Embryonic facial prominence (tissue), 1 donor: ENCODE data around the gene HECA.
"Not testable (repeated sequence)": the region's sequence is repeated elsewhere in the genome, so short reads cannot be mapped to it uniquely, and the experiment has no call there.

Source experiments
- DNase-seq: peaks from one replicate; pipeline ENCODE4 v3.0.0-alpha.2; 2016; ENCODE audit errors: extremely low spot score

The HECA gene

DNA sequence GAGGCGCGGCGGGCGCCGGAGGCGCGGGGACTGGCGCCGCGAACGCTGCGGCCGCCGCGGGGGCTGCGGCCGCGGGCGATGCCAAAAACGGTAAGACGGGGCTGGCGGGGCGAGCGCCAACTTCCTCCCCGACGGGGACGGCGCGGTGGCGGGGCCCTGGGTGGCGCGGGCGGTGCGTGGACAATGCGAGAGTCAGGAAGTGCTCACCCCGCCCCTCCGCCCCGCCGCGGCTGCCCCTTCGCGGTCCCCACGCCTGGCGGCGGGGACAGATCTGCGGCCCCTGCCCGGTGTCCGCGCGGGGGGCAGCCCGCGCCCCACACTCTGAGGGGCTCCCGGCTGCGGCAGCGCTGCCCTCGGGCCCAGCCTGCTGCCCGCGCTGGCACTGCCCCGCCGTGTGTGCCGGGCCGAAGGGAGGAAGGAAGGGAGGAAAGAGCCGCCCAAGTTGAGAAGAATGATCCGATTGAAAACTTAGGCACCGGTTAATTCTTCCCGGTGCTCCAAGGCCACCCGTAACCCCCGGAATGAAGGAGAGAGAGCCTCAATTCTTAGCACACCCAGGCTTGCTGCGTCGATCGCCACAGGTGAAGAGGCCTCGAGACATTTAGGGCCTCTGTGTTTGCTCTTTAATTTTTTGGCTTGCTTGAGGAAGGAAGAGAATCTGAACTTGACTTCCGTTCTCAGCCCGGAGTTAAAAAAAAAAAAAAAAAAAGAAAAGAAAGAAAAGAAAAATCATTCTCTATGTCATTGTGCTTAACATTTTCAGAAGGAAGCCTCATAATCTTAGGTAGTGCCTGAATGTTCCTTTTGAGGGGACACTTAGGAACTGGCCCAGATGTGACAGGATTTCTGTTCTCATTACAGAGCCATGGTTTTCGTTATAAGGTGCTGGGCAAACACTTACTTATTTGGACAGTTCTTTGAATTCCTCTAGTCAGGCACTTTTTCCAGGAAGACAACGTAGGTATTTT is 982 bp downstream of the HECA start:
- DNase-seq, result no peak

DNA sequence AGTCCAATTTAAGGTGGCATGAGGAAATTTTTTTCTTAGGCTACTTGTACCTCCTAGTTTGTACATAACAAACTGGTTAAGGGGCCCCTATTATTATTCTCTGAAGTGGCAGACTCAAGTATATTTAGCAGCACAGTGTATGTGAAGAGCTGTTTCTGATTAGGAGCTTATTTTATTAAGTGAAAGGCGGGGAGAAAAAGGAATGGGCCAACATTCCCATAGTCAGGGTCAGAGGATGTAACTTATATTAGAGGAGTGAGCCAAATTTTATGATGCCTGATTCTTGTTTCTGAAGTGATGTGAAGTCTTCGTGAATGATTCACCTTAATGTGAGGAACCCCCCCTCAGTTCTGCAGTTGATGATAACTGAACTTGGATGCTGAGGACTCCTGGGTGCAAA is 2.8 kb downstream of the HECA start:
- no peak for DNase-seq

DNA sequence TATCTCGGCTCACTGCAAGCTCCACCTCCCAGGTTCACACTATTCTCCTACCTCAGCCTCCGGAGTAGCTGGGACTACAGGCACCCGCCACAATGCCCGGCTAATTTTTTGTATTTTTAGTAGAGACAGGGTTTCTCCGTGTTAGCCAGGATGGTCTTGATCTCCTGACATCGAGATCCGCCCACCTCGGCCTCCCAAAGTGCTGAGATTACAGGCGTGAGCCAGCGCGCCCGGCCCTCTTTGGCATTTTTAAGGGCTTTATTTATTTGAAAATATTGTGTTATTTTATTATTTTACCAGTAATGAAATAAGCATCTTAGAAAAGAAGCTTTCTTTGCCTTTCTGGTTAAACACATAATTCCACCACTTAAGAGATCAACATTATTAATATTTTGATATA is 6.0 kb downstream of the HECA start:
- DNase-seq, result not testable (repeated sequence)

DNA sequence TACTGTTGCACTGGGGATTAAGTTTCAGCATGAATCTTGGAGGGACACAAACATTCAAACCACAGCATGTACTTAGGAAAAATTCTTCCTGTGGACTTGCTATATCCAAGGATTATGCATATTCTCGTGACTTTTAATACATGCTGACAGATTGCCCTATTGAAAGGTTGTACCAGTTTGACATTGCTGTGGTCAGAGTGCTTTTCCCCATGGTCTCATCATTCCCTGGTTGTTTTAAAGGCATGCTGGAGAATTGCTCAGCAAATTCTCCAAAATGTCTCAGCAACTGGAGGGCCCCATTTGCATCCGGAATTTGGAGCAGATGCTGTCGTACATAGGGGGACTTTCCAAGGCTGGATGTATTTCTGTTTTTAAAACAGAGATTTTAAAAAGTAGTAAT is 7.4 kb downstream of the HECA start:
- no peak for DNase-seq

DNA sequence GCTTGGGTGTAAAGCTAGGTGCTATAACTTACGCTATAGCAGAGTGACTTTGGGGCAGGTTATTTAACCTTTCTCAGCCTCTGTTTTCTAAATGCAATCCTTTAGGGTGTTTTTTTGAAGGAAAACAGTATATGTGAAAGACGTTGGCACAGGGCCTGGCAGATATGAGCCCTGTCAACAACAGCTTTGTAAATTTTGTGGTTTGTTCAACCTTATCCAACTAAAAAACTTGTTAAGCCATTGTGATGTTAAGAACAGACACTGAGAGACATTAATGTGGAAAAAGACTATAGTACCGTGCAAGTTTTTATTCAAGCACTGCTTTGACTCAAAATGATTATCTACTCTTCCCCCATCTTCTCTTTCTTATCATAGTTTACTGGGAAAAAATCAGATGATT is 8.2 kb downstream of the HECA start:
- no peak for DNase-seq

DNA sequence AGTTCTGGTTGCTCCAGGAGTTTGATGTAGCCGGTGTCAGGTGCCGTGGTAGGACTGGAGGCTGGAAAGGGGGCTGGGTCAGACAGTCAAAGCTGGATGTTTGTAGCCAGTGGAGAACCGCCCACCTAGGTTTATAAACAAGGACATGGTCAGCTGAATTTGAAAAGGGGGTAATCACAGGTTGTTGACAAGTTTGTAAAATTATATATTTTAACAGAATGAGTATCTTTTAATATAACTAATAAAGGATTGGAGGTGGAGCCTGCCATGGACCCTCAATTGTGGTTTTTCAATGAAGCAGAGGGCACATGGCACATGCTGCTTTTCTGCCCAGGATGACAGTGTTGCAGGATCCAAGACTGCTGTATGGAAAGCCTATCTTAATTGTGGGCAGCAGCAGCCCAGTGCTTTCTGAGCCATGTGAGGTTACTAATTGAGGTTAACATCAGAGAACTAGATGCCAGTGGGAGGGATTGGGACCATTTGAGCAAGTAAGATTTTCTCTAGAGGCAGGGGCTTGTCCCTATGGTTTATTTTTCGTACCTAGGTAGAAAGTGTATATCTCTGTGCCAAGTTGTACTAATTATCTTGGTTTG is 9.7 kb downstream of the HECA start:
- no peak for DNase-seq

DNA sequence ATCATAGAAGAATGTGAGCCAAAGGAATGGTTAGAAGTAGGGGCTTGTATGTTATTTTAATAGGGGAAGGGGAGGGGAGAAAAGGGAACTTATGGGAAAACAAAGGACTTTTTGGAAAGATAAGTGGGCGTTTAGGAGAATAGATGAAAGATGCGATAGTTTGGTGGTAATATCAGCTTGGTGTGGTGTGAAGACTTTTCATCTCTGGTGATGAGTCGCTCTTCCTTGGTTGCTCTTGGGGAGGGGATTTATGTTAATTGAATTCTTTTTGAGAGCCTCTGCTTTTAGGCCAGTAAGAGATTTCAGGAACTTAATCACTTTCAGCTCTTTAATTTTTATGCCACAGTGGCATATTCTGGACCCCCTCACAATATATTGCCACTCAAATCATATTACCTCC is 10.8 kb downstream of the HECA start:
- DNase-seq, result no peak

DNA sequence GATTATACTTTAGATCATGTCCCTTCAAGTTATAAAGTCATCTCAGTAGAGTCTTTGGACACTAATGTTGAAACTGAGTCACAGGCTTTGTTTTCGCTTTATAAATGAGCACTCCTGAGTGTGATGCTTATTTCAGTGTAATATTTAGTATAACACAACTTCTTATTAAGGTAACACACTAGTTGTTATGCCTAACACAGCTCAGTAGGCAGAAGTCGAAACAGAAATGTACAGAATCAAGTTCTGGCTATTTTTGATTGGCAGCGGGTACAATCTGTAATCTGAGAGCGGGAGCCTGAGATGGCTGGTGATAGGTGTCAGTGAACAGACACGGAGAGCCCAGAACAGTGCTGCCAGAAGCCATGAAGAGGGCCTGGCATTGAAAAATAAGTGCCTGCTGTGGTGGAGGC is 11.4 kb downstream of the HECA start:
- no peak for DNase-seq

DNA sequence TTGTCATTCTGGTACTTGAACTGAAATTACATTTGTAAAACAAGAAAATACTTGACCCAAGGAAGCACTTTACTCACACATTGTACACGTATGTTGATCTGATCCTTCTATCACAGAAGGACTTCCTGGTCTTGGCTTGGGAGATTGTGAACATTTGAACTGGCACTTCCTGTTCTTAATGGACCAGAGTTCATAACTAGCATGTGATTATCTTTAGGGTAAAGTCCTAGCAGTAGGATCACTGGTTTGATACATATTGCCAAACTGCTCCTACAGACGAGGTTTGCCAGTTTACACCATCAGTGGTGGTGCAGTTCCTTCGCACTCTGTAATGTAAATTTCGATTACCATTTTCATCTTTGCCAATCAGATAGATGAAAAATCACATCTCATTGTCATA is 12.7 kb downstream of the HECA start:
- no peak for DNase-seq

DNA sequence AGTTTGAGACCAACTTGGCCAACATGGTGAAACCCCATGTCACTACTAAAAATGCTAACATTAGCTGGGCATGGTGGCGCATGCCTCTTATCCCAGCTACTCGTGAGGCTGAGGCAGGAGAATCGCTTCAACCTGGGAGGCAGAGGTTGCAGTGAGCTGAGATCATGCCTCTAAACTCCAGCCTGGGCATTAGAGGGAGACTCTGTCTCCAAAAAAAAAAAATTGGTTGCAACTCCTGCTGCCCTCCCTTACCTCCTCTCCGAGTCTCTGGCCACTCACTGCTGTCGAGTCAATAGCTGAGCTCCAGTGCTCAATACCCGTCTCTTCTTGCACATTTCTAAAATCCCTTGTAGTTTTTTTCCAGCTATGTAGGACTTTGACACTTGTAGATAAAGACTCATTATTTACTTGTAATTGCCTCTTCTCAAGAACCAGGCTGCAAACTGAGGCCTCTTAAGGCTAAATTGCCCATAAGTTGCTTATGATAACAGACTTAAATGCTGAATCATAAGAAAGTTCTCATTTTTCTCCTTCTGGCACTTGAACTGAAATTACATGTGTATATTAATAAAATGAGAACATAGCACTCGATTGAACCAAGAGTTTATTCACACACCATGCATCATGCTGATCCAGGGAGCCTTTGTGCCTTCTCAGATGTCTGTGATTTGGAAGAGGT is 13.8 kb downstream of the HECA start:
- no peak for DNase-seq

DNA sequence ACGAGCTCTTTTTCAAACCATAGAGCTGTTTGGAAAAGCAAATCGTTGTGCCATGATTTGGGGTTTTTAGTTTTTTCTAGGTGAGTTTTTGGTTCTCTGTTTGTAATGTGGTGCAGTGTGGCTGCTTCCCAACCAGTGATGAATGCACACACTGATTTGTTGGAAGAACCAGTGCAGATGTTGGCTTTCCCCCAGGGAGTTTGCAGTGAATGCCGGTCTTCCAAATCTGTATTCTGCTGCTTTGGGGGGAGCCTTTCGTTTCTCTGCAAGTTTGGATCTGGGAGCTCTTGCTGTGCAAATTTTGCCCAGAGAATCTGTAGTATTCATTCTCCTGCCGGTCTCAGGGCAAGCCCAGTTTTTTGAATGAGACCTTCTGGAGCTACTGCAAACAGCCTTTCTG is 14.5 kb downstream of the HECA start:
- no peak for DNase-seq

DNA sequence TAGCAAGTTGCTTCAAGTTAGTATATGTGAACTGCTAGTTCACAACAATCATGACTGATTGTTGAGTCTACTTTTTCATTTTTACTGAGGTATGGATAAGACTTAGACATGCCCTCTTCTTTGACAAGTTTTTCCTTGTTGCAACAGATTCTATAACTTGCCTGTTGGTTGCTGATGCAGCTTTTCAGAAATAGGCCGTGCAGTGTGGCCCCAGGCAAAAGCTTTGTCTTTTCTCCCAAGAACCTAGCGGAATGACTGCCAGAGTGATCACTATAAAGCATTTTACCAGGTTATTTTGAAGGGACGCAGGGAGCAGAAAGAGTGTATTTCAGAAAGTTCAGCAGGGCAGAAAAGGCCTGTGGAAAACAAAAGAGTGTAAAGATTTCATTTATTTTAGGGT is 16.0 kb downstream of the HECA start:
- DNase-seq, result no peak

DNA sequence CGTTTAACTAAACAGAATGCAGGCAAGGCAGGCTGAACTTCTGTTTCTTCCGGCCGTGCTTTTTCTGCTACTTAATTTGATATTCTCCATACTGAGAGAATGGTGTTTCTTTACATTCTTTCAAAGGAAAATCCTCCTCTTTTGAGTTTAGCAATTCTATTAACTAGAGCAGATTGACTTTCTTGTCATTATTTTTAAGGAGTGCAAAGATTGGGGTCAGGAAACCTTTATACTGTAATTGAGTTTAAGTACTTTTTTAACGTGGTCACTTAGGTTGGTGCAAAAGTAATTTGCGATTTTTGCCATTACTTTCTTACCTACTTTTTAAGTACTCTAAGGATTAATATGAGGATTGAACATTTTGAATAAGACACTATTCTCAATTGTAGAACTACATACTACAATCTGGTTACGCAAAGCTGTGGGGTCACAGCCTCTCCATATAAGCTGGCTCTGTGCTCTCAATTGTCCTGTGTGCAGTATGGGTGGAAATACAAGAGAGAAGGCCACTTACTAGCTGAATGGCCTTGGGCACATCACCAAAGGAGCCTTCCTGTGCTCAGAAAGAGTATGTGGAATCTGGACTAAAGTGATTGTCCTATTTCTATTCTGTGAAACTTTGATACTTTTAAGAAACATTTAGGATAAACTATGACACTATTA is 16.7 kb downstream of the HECA start:
- no peak for DNase-seq

DNA sequence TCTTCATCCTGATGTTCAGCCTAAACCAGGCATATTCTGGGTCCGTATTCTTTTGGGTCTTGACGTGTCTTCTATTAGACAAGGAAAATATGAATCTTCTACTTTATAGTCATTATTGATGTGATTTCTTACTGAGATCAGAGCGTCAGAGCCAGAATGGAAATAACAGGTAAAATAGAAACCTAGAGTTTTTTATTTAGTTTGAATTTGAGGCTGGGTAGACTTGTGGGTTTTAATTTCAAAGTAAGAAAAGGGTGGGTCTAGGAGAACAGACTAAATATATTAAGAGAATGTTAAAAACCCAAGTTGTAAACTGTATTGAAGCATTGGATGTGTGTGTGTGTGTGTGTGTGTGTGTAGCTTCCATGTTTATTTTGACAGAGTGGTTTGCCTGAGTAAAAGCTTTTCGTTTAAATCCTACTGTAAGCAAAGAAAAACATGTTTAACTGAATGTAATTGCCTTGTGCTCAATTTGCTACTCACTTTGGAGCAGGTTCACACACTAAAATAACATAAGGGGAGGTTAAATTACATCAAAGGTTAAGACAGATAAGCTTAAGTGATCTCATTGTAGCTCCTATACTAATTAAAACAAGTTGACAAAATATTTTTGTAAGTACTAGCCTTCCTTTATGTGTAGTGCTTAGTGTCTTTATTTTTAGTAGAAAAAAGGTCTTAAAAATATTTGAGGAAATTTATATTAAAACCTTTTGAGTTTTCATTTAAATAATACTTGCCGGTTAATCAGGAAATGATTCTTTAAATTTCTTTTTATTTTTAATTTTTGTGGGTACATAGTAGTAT is 17.4 kb downstream of the HECA start:
- no peak for DNase-seq

DNA sequence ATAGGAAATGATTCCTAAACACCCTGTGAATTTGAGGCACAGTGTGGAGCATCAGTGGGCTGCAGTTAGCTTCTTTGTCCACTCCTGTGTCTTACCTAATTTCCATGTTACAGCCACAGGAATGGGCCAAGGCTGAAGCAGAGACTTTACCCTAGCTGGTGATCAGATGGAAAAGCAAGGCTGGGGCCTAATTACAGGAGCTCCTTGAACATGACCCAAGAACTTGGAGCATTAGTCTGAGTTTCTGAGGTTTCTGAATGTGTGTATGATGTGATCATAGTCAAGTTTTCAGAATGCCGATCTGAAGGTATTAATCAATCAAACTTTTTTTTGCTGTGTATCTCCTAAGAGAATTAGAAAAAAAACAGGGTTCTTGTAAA is 18.0 kb downstream of the HECA start:
- DNase-seq, result no peak

DNA sequence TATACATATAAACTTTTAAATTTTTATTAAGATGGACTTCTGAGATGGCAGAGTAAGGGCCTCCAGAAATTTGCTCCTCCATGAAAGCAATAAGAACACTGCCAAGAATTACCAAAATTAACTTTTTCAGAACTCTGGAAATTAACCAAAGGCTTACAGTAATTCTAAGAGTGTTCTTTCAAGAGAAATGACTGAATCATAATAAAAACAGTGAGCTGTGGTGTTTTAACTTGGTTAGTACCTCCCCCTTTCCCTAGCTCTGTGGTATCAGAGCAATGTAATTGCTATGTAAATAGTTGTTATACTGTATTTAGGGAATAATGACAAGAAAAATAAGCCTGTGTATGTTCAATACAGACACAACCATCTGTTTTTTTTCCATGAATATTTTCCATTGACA is 19.0 kb downstream of the HECA start:
- DNase-seq, result no peak

DNA sequence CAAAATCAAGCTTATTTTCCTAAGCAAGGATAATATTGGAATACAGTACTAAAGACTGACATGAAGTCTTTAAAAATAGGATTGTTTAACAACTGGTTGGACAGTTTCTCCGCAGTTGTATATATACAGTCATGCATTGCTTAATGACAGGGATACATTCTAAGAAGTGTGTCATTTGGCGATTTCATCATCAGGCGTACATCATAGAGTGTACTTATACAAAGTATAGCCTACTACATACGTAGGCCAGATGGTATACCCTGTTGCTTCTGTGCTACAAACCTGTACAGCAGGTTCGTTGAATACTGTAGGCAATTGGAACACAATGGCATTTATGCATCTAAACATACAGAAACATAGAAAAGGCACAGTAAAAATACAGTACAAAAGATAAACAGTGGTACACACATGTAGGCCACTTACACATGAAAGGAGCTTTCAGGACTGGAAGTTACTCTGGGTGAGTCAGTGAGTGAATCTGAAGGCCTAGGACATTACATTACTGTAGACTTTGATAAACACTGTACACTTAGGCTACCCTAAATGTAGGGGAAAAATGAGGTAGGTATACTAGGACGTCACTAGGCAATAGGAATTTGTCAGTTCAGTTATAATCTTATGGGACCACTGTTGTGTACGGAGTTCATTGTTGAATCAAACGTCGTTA is 20.1 kb downstream of the HECA start:
- DNase-seq, result no peak

DNA sequence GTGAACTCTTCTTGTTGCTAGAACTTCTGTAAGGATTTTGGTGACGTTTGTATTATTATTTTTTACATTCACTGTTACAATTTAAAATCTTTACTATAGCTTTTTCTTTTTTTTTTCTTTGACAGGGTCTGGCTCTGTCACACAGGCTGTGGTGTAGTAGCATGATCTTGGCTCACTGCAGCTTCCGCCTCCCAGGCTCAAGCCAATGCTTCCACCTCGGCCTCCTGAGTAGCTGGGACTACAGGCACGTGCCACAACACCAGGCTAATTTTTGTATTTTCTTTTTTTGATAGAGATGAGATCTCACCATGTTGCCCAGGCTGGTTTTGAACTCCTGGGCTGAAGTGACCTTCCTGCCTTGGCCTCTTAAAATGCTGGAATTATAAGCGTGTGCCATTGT is 21.2 kb downstream of the HECA start:
- DNase-seq, result no peak

DNA sequence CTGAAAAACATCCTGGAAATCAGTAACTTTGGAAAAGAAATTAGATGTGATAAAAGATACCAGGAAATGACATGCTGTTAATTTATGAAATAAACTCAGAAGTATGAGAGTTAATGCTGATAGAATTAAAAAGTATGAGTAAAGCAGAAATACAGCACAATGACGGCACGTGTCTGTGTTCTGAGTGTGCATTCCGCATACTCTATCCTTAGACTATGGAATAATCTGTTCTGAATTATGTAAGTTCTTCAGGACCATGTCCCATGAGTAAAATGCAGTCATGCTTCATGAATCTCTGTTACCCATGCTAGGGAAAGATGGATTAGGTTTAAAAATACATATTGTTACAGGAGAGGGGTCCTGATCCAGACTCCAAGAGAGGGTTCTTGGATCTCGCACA is 21.7 kb downstream of the HECA start:
- no peak for DNase-seq

DNA sequence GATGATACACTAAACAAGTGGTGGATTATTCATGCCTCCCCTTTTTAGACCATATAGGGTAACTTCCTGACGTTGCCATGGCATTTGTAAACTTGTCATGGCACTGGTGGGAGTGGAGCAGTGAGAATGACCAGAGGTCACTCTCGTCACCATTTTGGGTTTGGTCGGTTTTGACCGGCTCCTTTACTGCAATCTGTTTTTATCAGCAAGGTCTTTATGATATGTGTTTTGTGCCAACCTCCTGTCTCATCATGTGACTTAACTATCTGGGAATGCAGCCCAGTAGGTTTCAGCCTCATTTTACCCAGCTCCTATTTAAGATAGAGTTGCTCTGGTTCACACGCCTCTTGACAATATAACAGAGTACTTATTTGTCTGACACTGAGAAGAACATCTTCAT is 22.2 kb downstream of the HECA start:
- not testable (repeated sequence) for DNase-seq

DNA sequence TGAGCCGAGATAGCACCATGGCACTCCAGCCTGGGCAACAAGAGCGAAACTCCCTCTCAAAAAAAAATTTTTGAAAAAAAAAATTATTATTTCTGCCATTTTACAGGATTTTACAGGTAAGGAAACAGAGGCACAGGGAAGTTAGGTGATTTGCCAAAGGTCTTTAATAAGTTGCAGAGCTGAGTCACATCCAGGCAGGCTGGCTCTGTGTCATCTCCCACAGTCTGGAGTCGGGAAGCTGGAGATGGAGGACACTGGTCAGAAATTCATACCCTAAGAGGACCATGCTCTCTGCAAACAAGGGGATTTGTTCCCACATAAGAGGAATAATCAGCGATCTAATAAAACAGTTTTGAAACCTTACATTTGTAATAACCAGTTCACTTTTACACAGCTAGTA is 24.1 kb downstream of the HECA start:
- DNase-seq, result no peak
